ENCODE data around the gene MRPS7.

GRCh38 chr17:75232786-75233185 lies 28.9 kb upstream of the MRPS7 start:
- no peak for TF ChIP-seq CTCF (conservative IDR thresholded peaks at IDR 0.05)
- no peak for TF ChIP-seq EZH2 (IDR thresholded peaks at IDR 0.05; ENCODE audit: low read depth)
